ENCODE results near the gene GINS2.

Gene GINS2

DNA sequence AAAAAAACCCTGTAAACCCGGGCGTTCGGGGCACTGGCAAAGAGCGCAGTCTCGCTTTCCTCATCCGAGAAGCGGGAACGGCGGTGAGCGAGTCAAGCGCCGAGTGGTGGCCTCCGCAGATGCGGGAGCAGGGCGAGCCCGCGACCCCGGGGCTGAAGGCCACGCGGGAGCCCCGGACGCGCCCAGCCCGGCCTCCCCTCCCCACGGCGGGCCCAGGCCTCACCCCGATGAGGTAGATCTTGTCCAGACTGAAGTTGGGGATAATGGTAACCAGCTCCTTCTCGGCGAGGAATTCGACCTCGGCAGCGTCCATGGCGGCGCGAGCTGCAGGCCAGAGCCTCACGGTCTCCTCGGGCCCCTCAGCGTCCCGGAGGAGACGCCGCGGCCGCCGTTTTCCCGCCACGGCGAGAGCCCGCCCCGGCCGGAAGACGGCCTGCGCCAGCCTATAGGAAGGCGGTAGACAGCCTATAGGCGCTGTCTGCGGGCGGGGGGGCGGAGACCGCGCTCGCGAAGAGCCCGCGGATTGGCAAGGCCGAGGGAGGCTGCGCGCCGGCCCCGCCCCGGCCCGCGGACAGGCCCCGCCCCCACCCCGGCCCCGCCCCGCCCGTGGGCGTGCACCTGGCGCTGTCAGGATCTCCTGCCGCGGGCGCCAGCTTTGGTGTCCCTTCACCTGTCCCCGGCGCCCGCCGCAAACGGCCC lies at the start of gene GINS2:
GINS2 (minus strand) TSS at position 369 of the 699 bp plus-strand sequence; CDS start at position 313, 56 bp downstream.
- DNase-seq (ENCODE audit: low read depth in 2 of 2), result peak; percentile 67 to 68

DNA sequence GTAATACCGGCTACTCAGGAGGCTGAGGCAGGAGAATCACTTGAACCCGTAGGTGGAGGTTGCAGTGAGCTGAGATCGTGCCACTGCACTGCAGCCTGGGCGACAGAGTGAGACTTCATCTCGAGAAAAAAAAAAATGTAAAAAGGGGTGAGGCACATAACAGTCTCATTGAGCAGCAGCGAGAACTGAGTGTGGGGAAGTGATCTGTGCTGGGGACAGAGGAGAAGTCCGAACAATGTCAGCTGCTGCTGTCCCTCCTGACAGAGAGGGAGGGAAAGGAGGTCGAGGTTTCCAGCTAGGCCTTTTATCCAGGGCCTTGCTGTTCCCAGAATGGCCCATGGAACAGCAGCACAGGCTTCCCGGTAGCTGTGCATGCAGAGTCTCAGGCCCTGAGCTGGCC lies 48.2 kb upstream of the GINS2 start:
- DNase-seq (ENCODE audit: low read depth in 2 of 2), result no peak

GRCh38 chr16:85735946-85736345 lies 47.2 kb upstream of the GINS2 start:
- no peak for DNase-seq (ENCODE audit: low read depth in 2 of 2)

GRCh38 chr16:85735225-85735635 lies 46.5 kb upstream of the GINS2 start:
- no peak for DNase-seq (ENCODE audit: low read depth in 2 of 2)

DNA sequence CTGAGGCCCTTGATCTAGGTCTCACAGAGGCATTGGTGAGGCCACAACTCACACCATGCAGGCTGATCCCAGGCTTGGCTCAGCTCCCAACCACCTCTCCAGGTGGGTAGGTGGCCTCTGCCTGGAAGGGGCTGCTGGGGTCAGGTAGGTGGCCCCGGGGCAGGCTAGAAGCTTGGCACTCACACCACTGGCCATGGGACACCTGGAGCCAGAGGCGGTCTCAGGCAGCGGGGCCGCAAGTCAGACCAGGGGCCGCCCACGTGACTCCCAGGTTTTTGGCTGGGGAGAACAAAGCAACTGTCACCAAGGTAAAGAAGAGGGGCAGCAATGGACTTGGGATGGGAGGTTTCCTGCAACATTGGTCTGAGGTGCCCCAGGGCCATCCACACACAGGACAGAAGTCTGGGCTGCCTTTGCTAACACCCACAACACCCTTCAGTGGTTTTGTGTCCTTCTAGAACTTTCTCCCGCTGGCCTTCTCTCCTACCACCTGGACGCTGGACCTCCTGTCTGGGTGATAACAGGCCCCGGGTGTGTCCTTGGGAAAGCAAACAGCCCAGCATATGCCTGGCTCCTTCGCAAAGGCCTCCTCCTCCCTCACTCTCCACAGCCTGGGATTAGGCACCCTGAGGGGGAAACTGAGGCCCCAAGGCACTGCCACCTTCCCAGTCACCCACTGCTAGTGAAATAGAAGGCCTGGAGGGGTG lies 45.7 kb upstream of the GINS2 start:
- DNase-seq (ENCODE audit: low read depth in 2 of 2), result no peak

- DNase-seq (ENCODE audit: low read depth in 2 of 2), result no peak
These were observed 45.1 kb upstream of the GINS2 start for GRCh38 chr16:85733839-85734170.

DNA sequence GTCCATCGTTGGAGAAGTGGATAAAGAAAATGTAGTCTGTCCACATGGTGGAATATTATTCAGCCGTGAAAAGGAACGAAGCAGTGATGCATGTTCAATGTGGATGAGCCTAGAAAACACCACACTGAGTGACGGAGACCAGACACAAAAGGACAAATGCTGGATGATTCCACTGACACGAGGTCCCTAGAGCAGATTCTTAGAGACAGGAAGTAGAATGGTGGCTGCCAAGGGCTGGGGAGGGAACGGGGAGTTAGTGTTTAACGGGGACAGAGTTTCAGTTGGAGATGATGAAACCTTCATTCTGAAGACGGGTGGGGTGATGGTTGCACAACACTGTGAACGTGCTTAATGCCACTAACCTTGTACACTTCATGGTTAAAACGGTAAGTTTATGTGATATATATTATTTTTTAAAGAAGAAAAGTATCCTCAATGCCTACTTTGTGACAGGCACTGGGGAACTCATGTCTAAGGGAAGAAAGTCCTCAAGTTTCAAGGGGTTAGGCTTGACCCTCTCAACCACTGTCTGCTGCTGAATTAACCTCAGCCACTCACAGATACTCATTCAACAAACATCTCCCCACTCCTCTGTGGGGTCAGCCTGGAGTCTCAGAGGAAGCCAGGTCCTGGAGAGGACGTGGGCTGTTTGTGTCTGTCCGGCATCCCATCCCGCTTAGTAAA lies 44.5 kb upstream of the GINS2 start:
- DNase-seq (ENCODE audit: low read depth in 2 of 2), result no peak

- DNase-seq (ENCODE audit: low read depth in 2 of 2), result no peak
These were observed 42.4 kb upstream of the GINS2 start for GRCh38 chr16:85731179-85731578.

GRCh38 chr16:85730186-85730465 lies 41.4 kb upstream of the GINS2 start:
- DNase-seq (ENCODE audit: low read depth in 2 of 2), result no peak

DNA sequence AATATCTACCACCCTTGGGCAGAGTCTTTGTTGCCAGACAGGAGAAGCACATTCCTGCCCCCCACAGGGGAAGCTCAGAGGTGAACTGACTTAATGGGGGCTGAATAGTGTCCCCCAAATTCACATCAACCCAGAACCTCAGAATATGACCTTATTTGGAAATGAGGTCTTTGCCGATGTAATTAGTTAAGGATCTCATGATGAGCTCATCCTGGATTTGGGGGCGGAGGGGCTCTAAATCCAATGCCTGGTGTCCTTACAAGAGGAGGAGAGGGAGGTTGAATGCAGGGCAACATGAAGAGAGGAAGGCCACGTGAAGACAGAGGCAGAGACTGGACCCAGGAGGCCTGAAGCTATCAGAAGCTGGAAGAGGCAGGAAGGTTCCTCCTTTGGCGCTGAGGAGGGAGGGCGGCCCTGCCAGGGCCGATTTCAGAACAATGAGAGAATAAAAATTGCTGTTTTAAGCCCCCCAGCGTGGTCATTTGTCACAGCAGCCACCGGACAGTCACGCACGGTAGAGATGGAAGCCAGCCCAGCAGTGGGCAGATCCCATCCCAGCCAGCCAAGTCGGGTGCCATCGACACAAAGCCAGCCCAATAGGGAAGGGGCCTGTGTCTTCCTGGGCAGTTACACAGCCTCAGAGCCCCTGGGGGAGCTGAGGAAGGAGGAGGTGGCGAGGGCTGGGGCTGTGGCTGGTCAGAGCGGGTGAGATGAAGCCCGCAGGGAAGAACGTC lies 40.9 kb upstream of the GINS2 start:
- DNase-seq (ENCODE audit: low read depth in 2 of 2), result no peak

- DNase-seq (ENCODE audit: low read depth in 2 of 2), result no peak
These were observed 40.1 kb upstream of the GINS2 start for GRCh38 chr16:85728879-85729278.

- DNase-seq (ENCODE audit: low read depth in 2 of 2), result no peak
These were observed 36.2 kb upstream of the GINS2 start for GRCh38 chr16:85724936-85725335.

- DNase-seq (ENCODE audit: low read depth in 2 of 2), result no peak
These were observed 35.5 kb upstream of the GINS2 start for GRCh38 chr16:85724126-85724879.

- no peak for DNase-seq (ENCODE audit: low read depth in 2 of 2)
These were observed 33.6 kb upstream of the GINS2 start for GRCh38 chr16:85722128-85722893.

DNA sequence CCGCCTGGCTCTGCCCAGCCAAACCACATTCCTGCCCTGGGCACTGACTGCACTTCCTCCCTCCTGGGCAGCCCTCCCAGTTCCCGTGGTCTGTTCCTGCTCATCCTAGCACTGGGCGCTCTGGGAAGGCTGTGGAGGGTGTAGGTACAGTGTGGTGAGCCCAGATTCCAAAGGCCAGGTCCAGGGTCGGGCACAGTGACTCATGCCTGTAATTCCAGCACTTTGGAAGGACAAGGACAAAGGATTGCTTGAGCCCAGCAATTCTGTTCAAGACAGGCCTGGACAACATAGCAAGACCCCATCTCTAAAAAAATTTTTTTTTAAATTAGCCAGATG lies 31.5 kb upstream of the GINS2 start:
- no peak for DNase-seq (ENCODE audit: low read depth in 2 of 2)

DNA sequence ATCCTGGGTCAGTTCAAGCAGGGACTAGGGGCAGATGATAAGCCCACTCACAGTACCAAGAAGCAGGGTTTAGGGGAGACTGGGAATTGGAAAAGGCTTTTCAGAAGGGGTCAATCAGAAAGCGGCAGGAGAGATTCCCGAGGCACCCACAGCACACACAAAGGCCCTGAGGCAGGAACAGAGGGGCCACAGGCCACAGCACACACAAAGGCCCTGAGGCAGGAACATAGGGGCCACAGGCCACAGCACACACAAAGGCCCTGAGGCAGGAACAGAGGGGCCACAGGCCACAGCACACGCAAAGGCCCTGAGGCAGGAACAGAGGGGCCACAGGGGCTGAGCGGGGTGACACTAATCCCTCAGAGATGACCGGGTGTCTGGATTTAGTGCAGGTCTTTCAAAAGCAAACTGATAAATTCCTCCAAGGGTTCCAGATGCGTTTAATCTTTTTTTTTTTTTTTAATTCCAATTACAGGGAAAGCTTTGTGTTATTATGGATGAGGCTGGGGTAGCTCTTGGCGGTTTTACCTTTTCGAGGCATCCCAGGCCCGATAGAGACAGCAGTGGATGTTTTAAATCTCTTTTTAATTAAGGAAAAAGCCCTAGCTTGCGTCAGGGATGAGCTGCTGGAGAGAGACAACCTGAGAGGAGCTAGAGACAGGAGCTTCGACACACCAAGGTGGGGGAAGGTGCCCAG lies 31.0 kb upstream of the GINS2 start:
- no peak for DNase-seq (ENCODE audit: low read depth in 2 of 2)

- DNase-seq (ENCODE audit: low read depth in 2 of 2), result no peak
These were observed 29.9 kb upstream of the GINS2 start for GRCh38 chr16:85718682-85719081.

- no peak for DNase-seq (ENCODE audit: low read depth in 2 of 2)
These were observed 29.4 kb upstream of the GINS2 start for GRCh38 chr16:85718153-85718477.

DNA sequence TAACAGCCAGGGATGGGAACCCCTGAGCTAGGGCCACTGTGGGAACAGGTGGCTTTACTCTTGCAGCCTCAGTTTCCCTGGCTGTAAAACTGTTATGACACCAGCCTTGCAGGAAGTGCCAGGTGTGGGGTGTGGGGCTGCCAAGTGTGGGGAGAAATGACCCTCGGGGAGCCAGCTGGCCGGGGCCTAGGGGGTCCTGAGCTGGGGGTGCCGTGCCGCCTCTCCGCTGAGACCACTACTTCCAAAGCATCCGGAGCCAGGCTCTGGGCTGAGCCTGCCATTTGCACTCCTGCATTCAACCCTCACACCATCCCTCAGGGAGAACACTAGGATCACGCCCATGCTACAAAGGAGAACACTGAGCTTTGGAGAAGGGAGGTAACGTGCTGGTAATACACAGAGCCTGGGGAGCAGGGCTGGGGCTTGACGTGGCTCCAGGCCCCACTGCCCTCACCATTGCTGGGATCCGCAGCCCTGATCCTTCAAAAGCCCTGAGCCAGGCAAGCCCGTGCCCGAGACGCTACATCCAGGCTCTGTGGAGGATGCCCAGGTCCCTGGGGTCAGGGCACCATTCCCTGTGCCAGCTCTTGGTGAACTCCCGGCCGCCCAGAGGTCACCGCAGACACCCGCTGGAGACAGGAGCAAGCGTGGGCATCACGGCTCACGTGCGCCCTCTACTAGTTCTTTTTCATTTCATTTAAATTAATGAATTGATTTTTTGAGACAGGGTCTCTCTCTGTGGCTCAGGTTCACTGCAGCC lies 28.8 kb upstream of the GINS2 start:
- no peak for DNase-seq (ENCODE audit: low read depth in 2 of 2)

- no peak for DNase-seq (ENCODE audit: low read depth in 2 of 2)
These were observed 27.9 kb upstream of the GINS2 start for GRCh38 chr16:85716680-85717038.

Measured in fibroblast of skin of left biceps (primary cell).